GM21529 (cell line): Measurements from ENCODE around the gene AFF3.
"Not testable (repeated sequence)": the region's sequence is repeated elsewhere in the genome, so short reads cannot be mapped to it uniquely, and the experiment has no call there.

ENCODE experiments used
- ATAC-seq: cut with Tn5 transposase; IDR thresholded peaks from one replicate; pipeline ENCODE4 v1.9.1; 2021; ENCODE audit not compliant: unreplicated experiment

Gene AFF3

DNA sequence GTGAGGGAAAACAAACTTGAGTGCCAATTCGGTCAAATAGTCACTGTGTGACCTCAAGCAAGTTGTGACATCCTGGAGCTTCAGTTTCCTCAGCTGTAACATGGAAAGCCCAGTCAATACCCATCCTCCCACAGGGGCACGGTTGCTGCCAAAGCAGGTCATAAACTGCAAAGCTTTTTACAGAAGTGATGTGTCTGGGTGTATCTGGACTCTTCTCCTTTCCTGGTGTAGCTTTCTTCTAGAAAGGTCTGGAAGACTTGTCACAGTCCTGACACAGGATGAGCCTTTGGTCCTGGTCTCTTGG, 4.2 kb upstream of the AFF3 start:
- no peak for ATAC-seq

DNA sequence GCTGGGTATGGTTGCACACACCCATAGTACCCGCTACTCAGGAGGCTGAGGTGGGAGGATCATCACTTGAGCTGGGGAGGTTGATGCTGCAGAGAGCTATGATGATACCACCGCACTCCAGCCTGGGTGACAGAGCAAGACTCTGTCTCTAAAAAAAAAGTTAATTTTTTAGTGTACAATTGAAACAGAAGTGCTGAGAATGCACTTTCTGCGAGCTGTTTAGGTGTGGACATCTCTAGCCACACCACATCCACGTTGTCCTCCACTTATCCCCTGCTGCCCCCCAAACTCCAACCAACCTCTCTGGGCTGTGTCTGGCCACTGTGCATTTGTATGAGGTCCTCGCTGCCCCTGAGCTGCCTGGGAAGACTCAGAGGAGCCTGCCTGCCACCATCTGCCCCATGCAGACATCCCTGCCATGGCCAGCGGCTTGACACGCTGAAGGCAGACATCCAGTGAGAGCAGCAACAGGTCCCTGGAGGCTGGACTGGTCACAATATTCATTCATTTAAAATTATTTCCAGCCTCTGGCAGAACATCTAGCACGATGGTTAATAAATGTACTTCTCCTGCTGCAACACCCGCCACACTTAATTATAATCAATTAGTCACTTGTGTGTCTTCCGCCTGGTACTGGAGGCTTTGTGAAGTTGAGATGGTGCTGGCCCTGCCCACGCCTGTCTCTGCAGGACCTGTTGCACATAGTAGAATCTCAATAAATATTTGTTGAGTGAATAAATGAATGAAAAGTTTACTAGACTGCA, 3.7 kb upstream of the AFF3 start:
- no peak for ATAC-seq

DNA sequence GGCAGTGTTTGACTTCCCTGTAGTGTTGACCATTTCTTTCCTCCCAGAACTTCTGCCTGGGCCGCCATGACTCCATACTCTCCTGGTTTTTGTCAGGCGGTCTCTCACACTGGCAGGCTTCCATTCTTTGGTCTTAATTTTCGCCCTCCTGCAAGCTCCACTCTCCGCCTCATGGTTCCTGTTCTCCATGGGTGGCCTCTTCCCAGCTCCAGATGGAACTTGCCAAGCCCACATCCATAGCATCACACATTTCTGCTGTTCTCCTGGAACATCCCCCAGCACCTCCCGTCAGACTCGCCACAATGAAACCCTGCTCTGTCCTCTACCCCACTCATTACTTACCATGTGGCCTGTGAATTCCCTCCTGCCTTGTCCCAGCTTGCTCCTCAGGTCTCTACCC, 896 bp upstream of the AFF3 start:
- no peak for ATAC-seq

DNA sequence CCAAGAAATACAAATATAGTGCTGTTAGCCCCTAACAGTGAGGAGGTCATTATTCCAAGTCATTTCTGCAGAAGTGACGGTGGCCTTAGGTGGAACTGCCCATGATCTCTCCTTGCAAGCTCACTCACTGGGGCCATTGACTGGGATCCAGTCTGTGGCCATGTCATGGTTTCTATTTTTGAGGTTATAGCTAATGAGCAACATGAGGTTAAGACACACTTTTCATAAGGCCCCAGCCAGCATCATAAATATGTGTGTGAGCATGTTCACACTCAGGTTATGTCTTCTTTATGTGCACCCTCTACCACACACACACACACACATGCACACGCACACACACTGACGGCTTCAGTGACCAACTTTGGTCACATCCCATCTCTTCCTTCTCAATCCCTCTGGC, 484 bp downstream of the AFF3 start:
- no peak for ATAC-seq

DNA sequence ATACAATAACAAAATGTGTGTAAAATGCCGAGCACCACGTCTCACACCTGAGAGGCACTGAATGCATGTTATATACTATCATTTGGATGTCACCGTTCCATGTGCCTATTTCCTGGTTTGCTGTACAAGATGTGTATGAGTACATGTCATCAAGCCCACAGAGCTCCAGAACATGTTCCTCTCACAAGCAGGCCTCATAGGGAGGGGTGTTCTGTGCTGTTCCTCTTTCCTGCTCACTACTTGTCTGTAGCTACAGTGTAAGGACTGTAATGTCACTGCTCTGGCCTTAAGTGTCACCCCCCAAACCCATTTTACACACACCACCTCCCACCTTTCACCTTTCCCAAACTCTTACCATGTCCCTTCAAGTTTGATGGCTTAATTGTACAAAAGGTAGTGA, 1.8 kb downstream of the AFF3 start:
- ATAC-seq, result no peak

DNA sequence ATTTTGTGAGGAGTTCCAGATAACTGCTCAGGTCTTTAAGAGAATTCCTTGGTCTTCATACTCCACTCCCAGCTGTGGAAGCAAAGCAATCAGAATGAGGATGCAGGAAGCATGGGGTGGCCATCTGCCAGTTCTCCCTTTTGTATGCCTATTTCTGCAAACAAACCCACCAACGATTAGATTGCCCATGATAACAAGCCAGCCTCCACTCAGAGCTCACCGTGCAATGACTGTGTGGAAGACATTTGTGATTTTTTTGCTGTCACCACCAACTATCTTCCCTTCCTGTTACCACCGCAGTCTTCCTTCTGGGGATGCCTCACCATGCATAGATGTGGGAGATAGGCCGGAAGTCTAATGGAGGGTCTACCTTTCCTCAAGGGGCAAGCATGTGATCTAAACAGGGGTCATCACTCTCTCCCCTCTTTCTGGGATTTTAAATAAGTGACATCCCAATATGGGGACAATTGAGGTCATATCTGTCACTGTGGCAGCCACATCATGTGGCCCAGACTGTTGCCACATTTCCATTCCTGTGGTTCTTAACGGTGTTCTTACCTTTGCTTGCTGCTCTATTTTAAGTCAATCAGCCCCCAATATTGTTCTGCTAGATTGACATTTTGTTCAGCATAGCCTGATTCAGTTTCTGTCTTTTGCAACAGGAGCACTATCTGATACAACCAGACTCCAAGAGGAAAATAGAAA, 4.4 kb downstream of the AFF3 start:
- ATAC-seq, result no peak

DNA sequence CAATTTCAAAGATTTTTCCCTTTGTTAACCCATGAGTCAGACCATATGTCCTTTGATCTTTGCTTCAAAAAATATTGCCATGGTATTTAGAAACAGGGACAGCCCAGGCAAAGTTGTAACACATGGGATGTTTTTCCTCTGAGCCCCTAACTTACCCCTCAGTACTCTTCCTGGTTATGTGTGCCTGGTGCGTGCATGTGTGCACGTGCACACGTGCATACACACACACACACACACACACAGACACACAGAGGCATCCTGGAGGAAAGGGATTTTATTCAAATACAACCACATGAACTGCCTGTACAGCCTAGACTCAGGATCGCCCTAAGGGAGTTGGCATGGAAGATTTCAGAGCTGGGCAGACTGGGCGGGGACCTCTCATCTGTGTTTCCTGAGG, 5.1 kb downstream of the AFF3 start:
- no peak for ATAC-seq

DNA sequence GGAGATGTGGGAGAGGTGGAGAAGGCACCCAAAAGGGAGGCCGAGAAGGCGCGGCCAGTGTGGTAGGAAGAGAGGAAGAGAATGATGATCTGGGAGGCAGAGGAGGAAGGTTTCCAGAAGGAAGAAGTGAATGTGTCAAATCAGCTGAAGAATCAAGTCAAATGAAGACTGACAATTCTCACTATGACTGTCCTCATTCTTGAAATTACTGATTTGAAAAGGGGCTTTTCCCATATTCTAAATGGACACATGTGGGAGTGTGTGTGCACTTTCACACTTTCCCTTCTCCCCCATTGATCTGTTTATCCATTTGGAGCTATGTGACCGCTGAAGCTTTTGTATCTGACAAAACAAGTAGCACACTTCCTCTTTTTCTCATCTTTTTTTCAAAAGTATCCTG, 6.1 kb downstream of the AFF3 start:
- ATAC-seq, result peak; percentile 73

DNA sequence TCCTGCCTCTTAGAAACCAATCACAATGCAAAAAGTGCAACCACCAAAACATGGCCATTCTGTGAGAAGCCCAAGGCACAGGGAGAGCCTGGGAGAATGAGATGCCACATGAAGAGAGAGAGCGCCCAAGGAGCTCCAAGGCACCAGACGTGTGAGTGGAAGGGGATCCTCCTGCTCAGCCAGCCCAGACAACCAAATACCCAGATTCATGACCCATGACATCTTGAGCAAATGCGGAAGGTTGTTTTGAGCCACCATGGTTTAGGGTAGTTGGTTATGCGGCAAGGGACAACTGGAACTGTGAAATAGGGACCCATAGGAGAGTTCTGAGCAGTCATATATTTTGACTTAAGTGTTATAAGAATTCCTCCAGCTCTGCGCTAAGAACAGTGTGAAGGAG, 7.0 kb downstream of the AFF3 start:
- no peak for ATAC-seq

DNA sequence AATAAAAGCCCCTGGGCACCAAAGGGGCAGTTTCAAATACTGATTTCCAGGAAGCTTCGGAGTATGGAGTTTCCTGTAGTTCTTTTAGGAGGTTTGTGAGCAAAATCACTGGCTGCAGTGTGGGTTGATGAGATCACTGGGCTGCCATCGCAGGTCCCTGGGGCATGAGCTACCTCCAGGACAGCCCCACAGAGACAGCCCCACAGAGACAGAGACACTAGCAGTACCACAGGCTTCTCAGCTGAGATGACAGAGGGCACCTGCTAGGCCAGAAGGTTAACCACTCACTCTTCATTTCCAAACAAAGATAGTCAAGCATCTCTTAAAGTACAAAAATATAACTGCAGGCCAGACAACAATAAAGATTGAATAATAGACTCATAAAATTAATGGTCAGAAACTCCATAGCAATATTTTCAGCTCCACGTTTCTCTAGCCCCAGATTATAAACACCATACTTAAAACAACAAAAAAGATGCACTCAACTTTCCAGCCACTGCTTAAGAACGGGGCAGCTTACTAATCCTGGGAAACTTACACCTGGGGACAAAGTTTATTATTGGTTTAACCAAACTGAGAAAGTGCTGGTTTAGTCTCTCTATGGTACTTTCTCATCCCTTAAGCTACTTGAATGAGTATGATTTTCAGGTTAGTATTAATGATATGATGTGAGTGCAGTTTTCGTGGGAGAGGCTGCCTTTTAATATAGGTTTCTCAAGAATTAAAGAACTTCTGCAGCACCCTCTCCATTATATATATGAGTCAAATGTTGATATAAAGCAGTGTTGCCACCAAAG, 11.6 kb downstream of the AFF3 start:
- ATAC-seq, result no peak

DNA sequence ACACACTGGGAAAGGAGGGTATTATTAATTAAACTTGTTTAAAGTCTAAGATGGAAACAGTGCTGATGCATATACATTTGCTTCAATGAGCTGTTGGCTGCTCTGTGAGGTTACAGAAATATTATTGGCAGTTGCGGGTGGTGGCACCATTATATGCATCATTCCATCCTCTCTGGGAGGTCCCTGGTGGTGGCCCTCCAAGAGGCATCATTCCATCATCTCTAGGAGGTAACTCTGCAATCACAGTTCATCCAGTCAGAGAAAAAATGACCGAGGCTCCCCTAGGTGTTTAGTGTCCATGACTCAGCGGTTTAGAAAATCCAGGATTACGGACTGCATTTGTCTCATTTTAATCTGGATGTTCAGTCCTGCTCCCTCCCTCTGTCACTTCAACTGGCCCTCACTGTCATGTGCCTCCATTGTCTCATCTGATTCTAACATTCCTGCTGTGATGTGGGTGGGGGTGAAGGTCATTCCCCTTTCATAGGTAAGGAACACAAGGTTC, 15.4 kb downstream of the AFF3 start:
- ATAC-seq, result no peak

DNA sequence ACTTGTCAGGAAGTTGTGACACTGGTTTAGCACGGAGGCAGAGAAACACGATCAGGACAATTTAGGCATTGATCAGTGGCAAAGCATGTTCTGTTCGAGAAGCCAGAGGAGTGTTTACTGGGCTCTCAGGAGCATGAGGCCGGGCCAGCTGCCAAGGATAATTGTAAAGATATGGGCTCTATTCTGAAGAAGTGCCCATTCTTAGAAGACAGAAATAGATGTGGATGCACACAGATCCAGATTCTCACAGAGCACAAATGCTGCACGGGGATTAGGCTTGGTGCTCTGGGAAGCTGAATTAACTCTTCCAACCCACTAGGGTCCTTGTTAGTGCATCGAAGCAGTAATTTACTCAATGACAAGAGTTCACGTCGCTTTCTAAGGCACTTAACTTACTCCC, 16.2 kb downstream of the AFF3 start:
- no peak for ATAC-seq

DNA sequence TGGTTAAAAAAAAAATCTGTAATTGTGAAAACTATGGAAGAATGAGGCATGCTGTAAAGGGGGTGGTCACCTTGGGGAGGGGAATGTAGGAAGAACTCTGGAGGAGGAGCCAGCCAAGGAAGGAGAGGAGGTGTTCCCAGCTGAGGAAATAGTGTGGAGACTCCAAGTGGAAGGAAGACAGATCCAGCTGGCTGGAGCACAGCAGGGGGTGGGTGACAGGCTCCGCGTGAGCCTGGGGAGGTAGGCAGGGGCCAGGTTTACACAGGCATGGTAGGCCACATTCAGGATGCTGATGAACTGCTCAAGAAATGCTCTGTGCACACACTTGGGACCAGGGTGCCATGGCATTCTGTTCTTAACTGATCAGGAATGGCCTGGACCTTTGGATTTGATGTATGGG, 16.8 kb downstream of the AFF3 start:
- no peak for ATAC-seq

DNA sequence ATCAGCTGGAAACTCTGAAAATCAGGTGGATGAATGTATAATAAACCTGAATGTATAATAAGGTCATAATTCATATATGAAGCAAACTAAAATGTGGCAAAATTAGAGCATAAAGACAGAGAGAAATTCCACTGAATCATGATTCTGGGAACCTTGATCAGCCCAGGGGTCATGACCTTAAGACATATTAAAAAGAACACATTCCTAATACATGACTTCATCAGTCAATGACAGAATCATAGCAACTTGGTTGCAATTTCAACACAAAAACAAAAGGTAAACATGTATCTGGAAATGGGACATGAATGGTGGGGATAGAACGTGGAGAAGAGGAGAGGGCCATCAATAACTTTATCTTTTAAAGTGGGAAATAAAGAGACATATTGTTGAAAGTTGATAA, 17.6 kb downstream of the AFF3 start:
- ATAC-seq, result no peak

DNA sequence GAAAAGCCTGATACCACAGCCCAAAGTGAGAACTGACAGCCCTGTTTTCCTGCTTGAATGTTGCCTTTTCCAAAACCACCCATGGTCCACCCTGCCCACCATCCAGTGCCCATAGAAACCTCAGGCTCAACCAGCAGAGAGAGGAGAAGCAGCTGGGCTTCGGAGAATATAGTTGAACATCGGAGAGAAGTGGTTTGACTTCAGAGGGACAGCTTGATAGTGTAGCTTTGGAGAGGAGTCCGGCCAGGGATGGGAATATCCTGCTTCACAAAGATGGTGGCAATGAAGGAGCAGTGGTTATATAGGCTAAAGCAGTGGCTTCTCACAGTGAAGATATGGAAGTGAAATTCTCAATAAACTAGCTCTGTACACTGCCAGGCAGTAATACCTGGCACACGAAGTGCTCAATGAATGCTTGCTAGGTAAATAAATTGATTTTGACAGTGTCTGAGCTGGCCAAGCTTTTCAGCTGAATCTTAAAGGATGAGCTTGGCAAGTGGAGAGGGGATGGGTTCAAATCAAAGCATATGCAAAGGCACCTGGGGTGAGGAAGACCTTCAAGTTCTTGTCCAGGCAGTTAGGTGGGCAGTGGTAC, 21.2 kb downstream of the AFF3 start:
- no peak for ATAC-seq

DNA sequence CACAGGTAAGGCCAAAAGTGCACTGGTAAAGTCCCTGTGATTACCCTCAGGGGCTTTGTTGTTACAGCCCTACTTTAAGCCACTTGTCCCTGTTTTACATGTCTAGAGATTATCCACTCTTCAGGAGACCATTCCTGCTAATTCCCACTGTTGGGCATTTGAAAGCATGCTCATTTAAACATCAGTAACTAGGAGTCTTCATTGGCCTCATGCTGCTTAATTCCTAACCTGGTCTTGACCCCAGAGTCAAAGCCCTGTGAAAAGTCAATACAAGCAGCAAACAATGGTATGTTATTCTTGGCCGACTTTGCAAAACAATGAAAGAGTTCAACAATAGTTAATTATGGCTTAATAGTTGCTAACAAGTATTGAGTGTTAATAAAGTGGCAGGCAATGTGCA, 23.2 kb downstream of the AFF3 start:
- no peak for ATAC-seq

DNA sequence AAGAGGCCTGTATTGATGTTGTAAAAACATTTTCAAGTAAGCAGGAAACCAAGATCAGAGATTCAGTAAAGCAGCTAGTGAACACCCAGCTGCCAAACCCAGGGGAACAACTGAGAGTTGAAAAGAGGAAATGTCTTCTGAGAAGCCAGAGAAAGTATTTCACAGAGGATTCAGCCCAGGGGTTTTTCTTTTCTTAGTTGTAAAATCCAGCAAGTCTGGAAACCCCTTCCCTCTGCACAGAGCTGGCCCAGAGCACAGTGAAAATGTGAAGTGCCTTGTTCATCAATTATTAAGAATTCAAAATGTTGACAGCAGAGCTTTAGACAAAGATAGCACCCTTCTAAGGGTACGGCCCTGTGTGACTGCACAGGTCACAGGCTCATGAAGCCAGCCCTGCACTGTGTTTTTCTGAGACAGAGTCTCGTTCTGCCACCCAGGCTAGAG, 28.4 kb downstream of the AFF3 start:
- peak; percentile 85 for ATAC-seq

DNA sequence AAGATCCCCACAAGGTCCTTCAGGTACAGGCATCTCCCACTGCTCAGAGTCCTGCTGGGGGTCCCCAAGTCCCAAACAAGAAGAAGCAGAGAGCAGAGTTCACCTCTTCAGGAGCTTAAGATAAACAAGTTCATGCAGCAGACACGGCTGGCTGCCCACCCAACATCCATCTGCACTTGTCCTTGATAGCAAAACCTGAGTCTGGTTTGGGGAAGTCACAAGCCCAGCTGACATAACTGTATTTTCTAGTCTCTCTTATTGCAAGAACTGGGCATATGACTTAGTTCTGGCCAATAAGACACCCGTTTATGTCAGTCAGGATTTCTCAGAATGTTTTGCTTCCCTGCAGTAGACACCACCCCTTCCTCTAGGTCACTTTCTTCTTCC, 31.8 kb downstream of the AFF3 start:
- ATAC-seq, result no peak

DNA sequence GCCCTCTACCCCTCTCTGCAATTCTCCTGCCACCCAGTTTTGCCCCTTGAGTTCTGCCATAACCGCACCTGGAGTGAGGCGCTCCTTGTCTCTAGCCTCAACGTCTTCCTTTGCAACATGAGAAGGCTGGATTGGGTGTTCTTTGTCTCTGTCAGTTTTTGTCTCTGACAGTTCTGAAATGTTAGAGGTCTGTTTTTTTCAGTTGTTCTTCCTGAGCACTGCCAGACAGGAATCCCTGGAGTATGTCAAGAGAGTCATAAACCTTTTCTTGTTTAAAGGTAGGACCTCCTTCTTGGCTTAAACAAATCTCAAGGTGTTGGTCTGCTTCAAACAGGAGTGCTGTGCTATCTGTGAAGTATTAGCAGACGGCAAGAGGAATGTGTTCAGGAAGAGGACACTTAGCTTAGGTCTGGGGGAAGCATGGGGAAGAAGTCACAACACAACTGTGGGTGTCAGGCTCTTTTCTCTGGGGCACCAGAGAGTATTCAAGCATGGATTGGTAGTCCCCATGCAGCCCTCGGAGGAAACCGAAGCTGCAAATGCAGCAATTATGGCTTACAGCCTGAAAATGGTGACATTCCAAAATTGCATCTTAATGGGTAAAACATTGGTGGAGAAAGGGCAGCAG, 32.3 kb downstream of the AFF3 start:
- no peak for ATAC-seq

DNA sequence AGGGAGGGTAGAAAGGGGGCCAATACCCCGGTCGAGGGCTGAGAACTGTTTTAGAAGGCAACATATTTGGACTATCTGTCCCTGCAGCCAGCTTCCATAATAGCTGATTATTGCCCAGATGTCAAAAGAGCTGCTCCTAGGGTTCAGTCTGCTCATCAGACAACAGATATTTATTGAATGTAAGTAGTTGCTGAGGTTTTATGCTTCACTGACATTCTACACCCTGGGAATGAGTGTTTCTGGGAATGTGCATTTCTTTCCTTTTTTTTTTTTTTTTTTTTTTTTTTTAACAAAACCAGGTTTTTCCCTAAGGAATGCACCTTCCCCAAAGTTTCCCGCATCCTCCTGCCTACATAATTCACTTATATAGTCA, 33.8 kb downstream of the AFF3 start:
- not testable (repeated sequence) for ATAC-seq
